Neural progenitor cell (in vitro differentiated cells): Measurements from ENCODE around the gene ZCCHC3. TPM values are rescaled to one million over a fixed set of nuclear protein-coding genes. Genes with fewer than 3 reads are reported as not detected.

Experiments used
- DNase-seq: peaks from one replicate; pipeline ENCODE4 v3.0.0-alpha.2; 2016; ENCODE audit warnings: low spot score
- H2AFZ ChIP-seq: fragments of 200-600 bp; sonication (generic); replicated peaks from 2 replicates; pipeline ENCODE4 v1.6.1; 2016; ENCODE audit warnings: antibody characterized with exemption
- H3F3A ChIP-seq: fragments of 200-600 bp; sonication (generic); 2 replicates; pipeline ENCODE4 v1.6.1; 2016; ENCODE audit warnings: antibody characterized with exemption, low read depth
- H3K27ac ChIP-seq: fragments of 200-600 bp; sonication (generic); 2 replicates; pipeline ENCODE4 v1.5.1; 2016; ENCODE audit warnings: mild to moderate bottlenecking
- H3K27me3 ChIP-seq: fragments of 200-600 bp; sonication (generic); 2 replicates; pipeline ENCODE4 v1.6.1; 2016; ENCODE audit warnings: mild to moderate bottlenecking, moderate library complexity
- H3K36me3 ChIP-seq: fragments of 200-600 bp; sonication (generic); 2 replicates; pipeline ENCODE4 v1.5.1; 2016
- H3K4me1 ChIP-seq: fragments of 200-600 bp; sonication (generic); 2 replicates; pipeline ENCODE4 v1.6.1; 2016; ENCODE audit warnings: mixed run types
- H3K4me2 ChIP-seq: fragments of 200-600 bp; sonication (generic); 2 replicates; pipeline ENCODE4 v1.6.1; 2016
- H3K4me3 ChIP-seq: fragments of 200-600 bp; sonication (generic); 2 replicates; pipeline ENCODE4 v1.5.1; 2016
- H3K79me2 ChIP-seq: fragments of 200-600 bp; sonication (generic); 2 replicates; pipeline ENCODE4 v1.6.1; 2016; ENCODE audit warnings: low read depth
- H3K9ac ChIP-seq: fragments of 200-600 bp; sonication (generic); 2 replicates; pipeline ENCODE4 v1.6.1; 2016
- H3K9me3 ChIP-seq: fragments of 200-600 bp; sonication (generic); 2 replicates; pipeline ENCODE4 v1.5.1; 2016; ENCODE audit warnings: low read depth
- H4K20me1 ChIP-seq: fragments of 200-600 bp; sonication (generic); 2 replicates; pipeline ENCODE4 v1.6.1; 2016; ENCODE audit warnings: low read depth
- H3K27ac Mint-ChIP-seq: 3 replicates; pipeline ENCODE4 v1.8.0; 2021; ENCODE audit warnings: mixed read lengths
- H3K27me3 Mint-ChIP-seq: 2 replicates; pipeline ENCODE4 v1.8.0; 2022; ENCODE audit warnings: low read depth, mild to moderate bottlenecking, inconsistent platforms, moderate library complexity, mixed read lengths; ENCODE audit not compliant: insufficient read depth
- H3K36me3 Mint-ChIP-seq: 3 replicates; pipeline ENCODE4 v1.8.0; 2021; ENCODE audit warnings: mixed read lengths
- H3K4me1 Mint-ChIP-seq: 3 replicates; pipeline ENCODE4 v1.8.0; 2021; ENCODE audit warnings: mixed read lengths
- H3K4me3 Mint-ChIP-seq: 3 replicates; pipeline ENCODE4 v1.8.0; 2021; ENCODE audit warnings: mild to moderate bottlenecking, moderate library complexity, mixed read lengths
- H3K9me3 Mint-ChIP-seq: 3 replicates; pipeline ENCODE4 v1.8.0; 2020; ENCODE audit warnings: mixed read lengths
- CTCF ChIP-seq: fragments of 200-600 bp; sonication (generic); IDR thresholded peaks from 2 replicates; pipeline ENCODE4 v1.5.1; 2017; ENCODE audit warnings: antibody characterized with exemption, mild to moderate bottlenecking
- EZH2 ChIP-seq: fragments of 200-600 bp; sonication (generic); IDR thresholded peaks from 2 replicates; pipeline ENCODE4 v1.6.1; 2017; ENCODE audit warnings: antibody characterized with exemption, mild to moderate bottlenecking, moderate library complexity
- EZH2phosphoT487 ChIP-seq: fragments of 200-600 bp; sonication (generic); IDR thresholded peaks from 2 replicates; pipeline ENCODE4 v1.6.1; 2017; ENCODE audit warnings: antibody characterized with exemption
- total RNA-seq: library from RNA; depleted of rRNA; stranded (reverse); fragments of >200 nt; gene quantifications from 2 replicates; pipeline ENCODE4 v1.2.3, GENCODE V29; 2015; ENCODE audit warnings: low replicate concordance

The ZCCHC3 gene
- total RNA-seq, 1 donor from 2014 or later, result 24.2 TPM

- peaks cover 4% of the 10 kb centered on the region for H3K27me3 Mint-ChIP-seq
- peaks cover 20% of the 10 kb centered on the region for H3K4me1 Mint-ChIP-seq
- Histone ChIP-seq H3K9me3 (no peaks in the 10 kb centered on the region), H3K4me1 (peaks cover 12% of the 10 kb centered on the region), H3K36me3 (no peaks in the 10 kb centered on the region), H3F3A (peaks cover 13% of the 10 kb centered on the region), H3K4me3 (no peak overlapping the region), H2AFZ (no peak overlapping the region), H3K4me2 (no peak overlapping the region), H4K20me1 (no peaks in the 10 kb centered on the region), H3K9ac (no peak overlapping the region), H3K27me3 (no peaks in the 10 kb centered on the region), H3K27ac (no peak overlapping the region), H3K79me2 (no peaks in the 10 kb centered on the region)
- H3K36me3 Mint-ChIP-seq, result peaks cover 9% of the 10 kb centered on the region
- H3K4me3 Mint-ChIP-seq, result no peak overlapping the region
- TF ChIP-seq EZH2 (no peak), EZH2phosphoT487 (no peak), CTCF (no peak)
- no peaks in the 10 kb centered on the region for H3K9me3 Mint-ChIP-seq
- no peak for DNase-seq
- no peak overlapping the region for H3K27ac Mint-ChIP-seq
Measured at GRCh38 chr20:313948-314347, 16.6 kb downstream of the ZCCHC3 start.

- Histone ChIP-seq H3F3A (no peaks in the 10 kb centered on the region), H3K27ac (no peak overlapping the region), H3K4me2 (no peak overlapping the region), H3K9ac (no peak overlapping the region), H3K27me3 (no peaks in the 10 kb centered on the region), H3K79me2 (no peaks in the 10 kb centered on the region), H3K4me3 (no peak overlapping the region), H4K20me1 (no peaks in the 10 kb centered on the region), H3K4me1 (no peaks in the 10 kb centered on the region), H3K9me3 (no peaks in the 10 kb centered on the region), H2AFZ (no peak overlapping the region), H3K36me3 (no peaks in the 10 kb centered on the region)
- Mint-ChIP-seq H3K27ac (no peak overlapping the region), H3K36me3 (peaks cover 21% of the 10 kb centered on the region), H3K4me3 (no peak overlapping the region), H3K9me3 (no peaks in the 10 kb centered on the region), H3K27me3 (peaks cover 6% of the 10 kb centered on the region), H3K4me1 (peaks cover 15% of the 10 kb centered on the region)
- no peak for TF ChIP-seq EZH2
- no peak for TF ChIP-seq EZH2phosphoT487
- TF ChIP-seq CTCF, result no peak
- DNase-seq, result no peak
Measured at GRCh38 chr20:316316-317068, 19.1 kb downstream of the ZCCHC3 start.

- H3K27ac ChIP-seq, result peak overlapping the region; percentile 85
- Mint-ChIP-seq H3K4me1 (peaks cover 40% of the 10 kb centered on the region), H3K36me3 (peaks cover 29% of the 10 kb centered on the region), H3K27ac (peak overlapping the region; percentile 92), H3K4me3 (peak overlapping the region; percentile 96), H3K9me3 (peaks cover 2% of the 10 kb centered on the region), H3K27me3 (peaks cover 9% of the 10 kb centered on the region)
- H3K4me3 ChIP-seq, result peak overlapping the region; percentile 71
- peaks cover 45% of the 10 kb centered on the region for H3K79me2 ChIP-seq
- DNase-seq, result peak; percentile 93
- no peak overlapping the region for H3K9ac ChIP-seq
- H3F3A ChIP-seq, result peaks cover 45% of the 10 kb centered on the region
- H3K4me2 ChIP-seq, result peak overlapping the region; percentile 83
- H3K9me3 ChIP-seq, result no peaks in the 10 kb centered on the region
- peaks cover 16% of the 10 kb centered on the region for H3K4me1 ChIP-seq
- H3K27me3 ChIP-seq, result no peaks in the 10 kb centered on the region
- peak overlapping the region; percentile 54 for H2AFZ ChIP-seq
- H3K36me3 ChIP-seq, result no peaks in the 10 kb centered on the region
- peaks cover 21% of the 10 kb centered on the region for H4K20me1 ChIP-seq
- peak; percentile 39 for TF ChIP-seq EZH2phosphoT487
- TF ChIP-seq EZH2, result no peak
- peak; percentile 49 for TF ChIP-seq CTCF
Measured at GRCh38 chr20:324177-325044, 27.0 kb downstream of the ZCCHC3 start.
